Gastrocnemius medialis (tissue), 4 donors: ENCODE data around the gene TRAPPC5. TPM values are rescaled to one million over a fixed set of nuclear protein-coding genes. Genes with fewer than 3 reads are reported as not detected.

ENCODE experiments used
- ATAC-seq, 2 donors: fragments of 150-250 bp; one replicate each; pipeline ENCODE4 v1.9.1; 2016
- DNase-seq, 2 donors: peaks; one replicate each; pipeline ENCODE4 v3.0.0-alpha.2; 2019
- H3K27ac ChIP-seq, 4 donors: fragments of 200-600 bp; sonication (generic); 1 replicate in 1 of 4; 2 replicates in 3 of 4; pipeline ENCODE4 v1.5.1; 2016 to 2018; ENCODE audit warnings: mild to moderate bottlenecking in 2 of 4, moderate library complexity in 1 of 4
- H3K27me3 ChIP-seq, 3 donors: fragments of 200-600 bp; sonication (generic) in 2 of 3; 1 replicate in 1 of 3; 2 replicates in 2 of 3; pipeline versions ENCODE4 v1.5.1 to v1.6.0; 2016 to 2019; ENCODE audit warnings: mild to moderate bottlenecking in 1 of 3, moderate library complexity in 1 of 3
- H3K36me3 ChIP-seq, 2 donors: fragments of 200-600 bp; sonication (generic) in 1 of 2; one replicate each; pipeline ENCODE4 v1.5.1; 2017 to 2018
- H3K4me1 ChIP-seq, 2 donors: fragments of 200-600 bp; sonication (generic) in 1 of 2; one replicate each; pipeline ENCODE4 v1.5.1; 2016 to 2017; ENCODE audit warnings: mild to moderate bottlenecking in 2 of 2
- H3K4me3 ChIP-seq, 4 donors: fragments of 200-600 bp; sonication (generic) in 3 of 4; 1 replicate in 1 of 4; 2 replicates in 3 of 4; pipeline ENCODE4 v1.5.1; 2016 to 2019; ENCODE audit warnings: mild to moderate bottlenecking in 2 of 4
- H3K9me3 ChIP-seq, 3 donors: fragments of 200-600 bp; sonication (generic) in 2 of 3; 1 replicate in 1 of 3; 2 replicates in 2 of 3; pipeline ENCODE4 v1.5.1; 2016 to 2019
- CTCF ChIP-seq, 5 experiments: fragments of 450-650 bp in 3 of 5; fragments of 200-600 bp in 2 of 5; sonication (generic) in 2 of 5; IDR thresholded peaks in 4 of 5; conservative IDR thresholded peaks in 1 of 5; 1 replicate in 4 of 5; 2 replicates in 1 of 5; pipeline ENCODE4 v1.5.1; 2016 to 2019; ENCODE audit warnings: antibody characterized with exemption in 5 of 5, mild to moderate bottlenecking in 3 of 5, moderate library complexity in 3 of 5
- POLR2A ChIP-seq, 2 donors: fragments of 450-650 bp; IDR thresholded peaks; one replicate each; pipeline ENCODE4 v1.6.1; 2017; ENCODE audit warnings: antibody characterized with exemption in 2 of 2, mild to moderate bottlenecking in 2 of 2, moderate library complexity in 2 of 2
- in situ Hi-C, 4 donors: fragments of 200-750 bp; cut with MboI; loops; one replicate each; pipeline versions ENCODE4 v1.15.0 to v1.8.0; 2017; ENCODE audit warnings: low sequenced_read_pairs in 4 of 4
- intact Hi-C: fragments of 100-400 bp; cut with DNase I; formaldehyde crosslinking; loops from one replicate; pipeline ENCODE4 v1.15.1; 2023; ENCODE audit warnings: low total_unique reads
- total RNA-seq, 4 donors: library from RNA; depleted of rRNA; stranded (reverse); fragments of >200 nt; gene quantifications; one replicate each; pipeline versions ENCODE4 v1.1.0 to v1.2.3, GENCODE V29; 2016

TRAPPC5 gene
- total RNA-seq, 4 donors from 2014 or later: 109 to 146 (median 126) TPM

GRCh38 chr19:7691497-7691896, 10.9 kb downstream of the TRAPPC5 start:
- Histone ChIP-seq H3K27me3 (peaks cover 3 to 16% (median 16%) of the 10 kb centered on the region in 3 donors), H3K4me3 (no peak overlapping the region)
- no peak for ATAC-seq

GRCh38 chr19:7692417-7693088, 11.9 kb downstream of the TRAPPC5 start:
- intact Hi-C loops (no loop called here), in situ Hi-C loops (no loop called here)
- no peaks in the 10 kb centered on the region for H3K9me3 ChIP-seq
- TF ChIP-seq POLR2A (IDR thresholded peaks at IDR 0.05): no peak
- TF ChIP-seq CTCF (IDR thresholded peaks at IDR 0.05 in 4 of 5, conservative IDR thresholded peaks at IDR 0.05 in 1 of 5): no peak
- H3K27ac ChIP-seq: no peak overlapping the region
- no peak overlapping the region for H3K4me3 ChIP-seq
- DNase-seq (no peak), ATAC-seq (no peak)
- no peaks in the 10 kb centered on the region for H3K36me3 ChIP-seq
- H3K27me3 ChIP-seq: peaks cover 3 to 23% (median 19%) of the 10 kb centered on the region in 3 donors
- no peaks in the 10 kb centered on the region for H3K4me1 ChIP-seq

More at GRCh38 chr19:7691497-7691896, 10.9 kb downstream of the TRAPPC5 start:
- in situ Hi-C loops (no loop called here), intact Hi-C loops (no loop called here)
- DNase-seq: no peak
- TF ChIP-seq CTCF (IDR thresholded peaks at IDR 0.05 in 4 of 5, conservative IDR thresholded peaks at IDR 0.05 in 1 of 5) (no peak), POLR2A (IDR thresholded peaks at IDR 0.05) (no peak)
- Histone ChIP-seq H3K9me3 (no peaks in the 10 kb centered on the region), H3K4me1 (no peaks in the 10 kb centered on the region), H3K36me3 (no peaks in the 10 kb centered on the region), H3K27ac (no peak overlapping the region)

GRCh38 chr19:7694499-7694898, 13.9 kb downstream of the TRAPPC5 start:
- no peaks in the 10 kb centered on the region for H3K9me3 ChIP-seq
- H3K27ac ChIP-seq: no peak overlapping the region
- in situ Hi-C loops (no loop called here), intact Hi-C loops (no loop called here)
- no peaks in the 10 kb centered on the region for H3K4me1 ChIP-seq
- ATAC-seq (no peak), DNase-seq (no peak)
- H3K4me3 ChIP-seq: no peak overlapping the region
- no peak for TF ChIP-seq POLR2A (IDR thresholded peaks at IDR 0.05)
- TF ChIP-seq CTCF (IDR thresholded peaks at IDR 0.05 in 4 of 5, conservative IDR thresholded peaks at IDR 0.05 in 1 of 5): no peak
- peaks cover 3 to 26% (median 26%) of the 10 kb centered on the region in 3 donors for H3K27me3 ChIP-seq
- no peaks in the 10 kb centered on the region for H3K36me3 ChIP-seq

GRCh38 chr19:7697721-7698287, 17.2 kb downstream of the TRAPPC5 start:
- in situ Hi-C loops (no loop called here), intact Hi-C loops (no loop called here)
- H3K36me3 ChIP-seq: no peaks in the 10 kb centered on the region
- no peaks in the 10 kb centered on the region for H3K9me3 ChIP-seq
- TF ChIP-seq CTCF (IDR thresholded peaks at IDR 0.05 in 4 of 5, conservative IDR thresholded peaks at IDR 0.05 in 1 of 5) (no peak), POLR2A (IDR thresholded peaks at IDR 0.05) (no peak)
- no peak overlapping the region for H3K4me3 ChIP-seq
- ATAC-seq (no peak), DNase-seq (no peak)
- no peak overlapping the region for H3K27ac ChIP-seq
- H3K4me1 ChIP-seq: no peaks in the 10 kb centered on the region
- H3K27me3 ChIP-seq: peaks cover 0 to 22% (median 17%) of the 10 kb centered on the region in 3 donors
